HPDE6-E6E7 (cell line): Measurements from ENCODE around the gene RPS6KA4.
"Not testable (repeated sequence)": the region's sequence is repeated elsewhere in the genome, so short reads cannot be mapped to it uniquely, and the experiment has no call there.

ENCODE experiments used
- DNase-seq: peaks from one replicate; pipeline ENCODE4 v3.0.0; 2011; ENCODE audit warnings: missing footprints; ENCODE audit errors: extremely low spot score

The RPS6KA4 gene

DNA sequence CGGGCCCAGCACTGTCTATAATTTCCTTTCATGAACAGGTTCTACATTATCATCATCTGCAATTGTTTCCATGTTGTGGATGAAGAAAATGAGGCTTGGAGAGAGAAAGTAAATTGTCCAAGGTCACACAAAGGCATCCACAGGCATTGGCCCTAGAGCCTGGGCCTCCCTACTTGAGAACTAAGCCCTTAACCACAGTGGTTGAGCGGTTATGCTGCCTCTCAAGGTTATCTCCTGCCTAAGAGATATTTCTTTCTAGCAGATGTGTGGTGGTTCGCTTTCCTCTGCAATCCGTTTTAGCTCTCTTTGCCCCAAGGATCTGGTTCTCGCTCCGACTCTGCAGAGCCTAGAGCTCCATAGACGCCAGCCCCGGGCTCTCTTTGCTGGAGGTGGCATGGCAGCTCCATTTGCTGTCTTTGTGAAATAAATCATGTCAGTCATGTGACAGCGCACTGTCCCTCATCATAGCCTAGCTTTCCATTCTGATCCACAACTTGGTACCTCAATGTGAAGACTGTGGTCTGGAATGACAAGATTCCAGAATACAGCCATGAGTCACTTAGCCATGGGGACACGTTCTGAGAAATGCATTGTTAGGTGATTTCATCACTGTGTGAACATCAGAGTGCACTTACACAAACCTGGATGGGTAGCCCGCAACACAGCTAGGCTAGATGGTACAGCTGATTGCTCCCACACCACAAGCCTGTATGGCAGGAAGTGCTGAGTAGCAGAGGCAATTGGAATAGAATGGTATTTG, 27.2 kb downstream of the RPS6KA4 start:
- no peak for DNase-seq

DNA sequence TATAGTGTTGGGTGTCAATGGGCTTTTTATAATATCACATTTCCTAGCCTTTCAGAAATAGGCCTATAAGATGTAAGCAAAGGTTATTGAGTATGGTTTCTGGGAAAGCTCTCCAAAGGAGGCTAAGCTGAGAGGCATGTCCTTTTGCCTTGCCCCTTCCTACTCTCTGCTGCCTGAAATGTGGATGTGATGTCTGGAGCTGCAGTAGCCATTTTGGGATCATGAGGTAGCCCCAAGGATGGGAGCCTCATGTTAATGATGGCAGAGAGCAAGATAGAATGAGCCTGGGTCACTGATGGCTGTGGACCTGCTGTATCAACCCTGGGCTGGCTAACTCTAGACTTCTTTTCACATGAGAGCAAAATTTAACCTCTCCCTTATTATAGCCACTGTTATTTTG, 29.0 kb downstream of the RPS6KA4 start:
- DNase-seq, result no peak

DNA sequence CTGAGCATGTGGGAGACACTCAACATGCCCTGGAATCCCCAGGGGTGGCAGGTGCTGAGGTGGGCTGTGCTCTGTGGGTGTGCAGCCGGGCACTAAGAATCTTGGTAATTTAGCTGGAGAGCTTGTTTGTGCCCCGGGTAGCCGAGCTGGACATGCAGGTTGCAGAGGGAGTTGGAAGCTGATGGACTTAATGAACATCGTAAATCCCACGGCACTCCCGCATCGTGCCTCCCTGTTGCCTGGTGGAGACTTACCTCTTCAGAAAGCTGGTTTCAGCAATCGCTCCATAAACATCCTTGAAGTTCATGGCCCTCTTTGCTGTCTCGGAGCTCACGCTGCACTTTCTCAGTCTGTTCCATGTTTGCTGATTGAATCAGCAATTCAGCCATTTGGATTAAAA, 29.9 kb downstream of the RPS6KA4 start:
- DNase-seq, result no peak

DNA sequence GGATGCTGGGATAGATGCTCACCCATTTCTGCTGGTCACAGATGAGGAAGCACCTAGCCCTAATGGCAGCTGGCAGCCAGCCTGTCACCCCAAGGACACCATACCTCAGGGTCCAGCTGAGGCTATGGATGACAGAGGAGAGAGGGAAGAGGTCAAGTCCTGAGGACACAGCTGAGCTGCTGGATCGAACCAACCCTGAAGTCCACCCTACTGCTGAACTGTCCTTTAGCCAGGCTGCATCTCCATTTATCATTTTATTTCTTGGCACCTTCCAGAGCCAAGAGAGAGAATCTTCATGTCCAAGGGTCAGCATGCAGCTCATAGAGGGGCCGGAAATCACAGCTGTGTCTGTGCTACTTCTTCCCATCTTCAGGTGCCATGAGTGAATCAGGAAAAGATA, 30.9 kb downstream of the RPS6KA4 start:
- DNase-seq, result no peak

DNA sequence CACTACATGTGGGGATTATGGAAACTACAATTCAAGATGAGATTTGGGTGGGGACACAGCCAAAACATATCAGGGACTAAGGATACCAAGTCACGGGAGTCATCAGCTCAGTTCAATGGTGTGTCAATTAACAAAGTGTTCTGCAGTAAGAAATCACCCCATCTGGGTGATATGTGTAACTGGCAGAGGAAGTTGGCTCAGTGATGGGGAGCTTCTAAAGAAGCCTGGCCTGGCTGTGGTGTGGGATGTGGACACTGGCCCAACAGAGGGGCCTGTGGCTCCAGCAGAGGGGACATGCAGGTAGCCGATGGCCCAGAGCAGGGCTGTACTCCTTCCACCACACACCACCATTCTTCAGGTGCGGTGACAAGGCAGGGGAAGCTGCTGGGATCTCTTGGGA, 31.6 kb downstream of the RPS6KA4 start:
- no peak for DNase-seq

DNA sequence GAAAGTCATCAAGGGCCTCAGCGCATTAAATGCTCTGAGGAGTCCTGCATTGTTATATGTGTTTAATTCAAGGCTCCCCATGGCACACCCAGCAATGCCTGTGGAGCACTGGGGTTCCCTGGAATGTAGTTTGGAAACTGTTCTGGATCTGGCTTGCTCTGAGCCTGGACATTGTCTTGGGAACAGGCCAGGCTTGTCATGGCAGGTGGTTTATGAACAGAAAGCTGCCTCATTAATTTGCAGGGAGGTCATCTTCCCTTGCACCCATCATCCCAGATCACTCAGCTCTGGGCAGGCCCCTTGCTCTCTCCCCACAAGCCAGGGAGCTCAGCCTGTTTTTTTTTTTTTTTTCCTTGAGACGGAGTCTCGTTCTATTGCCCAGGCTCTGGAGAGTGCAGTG, 32.9 kb downstream of the RPS6KA4 start:
- no peak for DNase-seq

DNA sequence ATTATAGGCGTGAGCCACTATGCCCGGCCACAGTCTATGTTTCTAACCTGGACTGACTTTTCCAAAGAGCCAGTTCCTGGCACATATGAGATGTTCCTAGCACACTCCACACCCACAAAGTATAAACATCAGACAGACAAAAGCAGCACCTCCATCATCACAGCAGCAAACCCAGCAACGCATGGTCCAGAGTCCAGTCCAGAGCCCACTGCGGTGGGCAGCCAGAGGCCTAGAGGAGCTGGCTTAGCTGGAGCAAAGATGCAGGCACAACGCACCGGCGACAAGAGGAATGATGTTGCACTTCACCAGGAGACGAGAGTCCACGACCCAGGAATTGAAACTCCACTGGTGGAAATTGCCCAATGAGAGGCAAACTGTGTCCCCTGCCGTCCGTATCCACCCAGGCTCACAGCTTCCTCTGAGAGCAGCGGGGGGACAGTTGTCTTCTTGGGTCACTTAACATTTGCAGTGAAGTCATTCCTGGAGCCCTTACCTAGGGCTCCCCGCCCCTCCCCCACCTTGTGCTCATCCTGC, 36.6 kb downstream of the RPS6KA4 start:
- no peak for DNase-seq

DNA sequence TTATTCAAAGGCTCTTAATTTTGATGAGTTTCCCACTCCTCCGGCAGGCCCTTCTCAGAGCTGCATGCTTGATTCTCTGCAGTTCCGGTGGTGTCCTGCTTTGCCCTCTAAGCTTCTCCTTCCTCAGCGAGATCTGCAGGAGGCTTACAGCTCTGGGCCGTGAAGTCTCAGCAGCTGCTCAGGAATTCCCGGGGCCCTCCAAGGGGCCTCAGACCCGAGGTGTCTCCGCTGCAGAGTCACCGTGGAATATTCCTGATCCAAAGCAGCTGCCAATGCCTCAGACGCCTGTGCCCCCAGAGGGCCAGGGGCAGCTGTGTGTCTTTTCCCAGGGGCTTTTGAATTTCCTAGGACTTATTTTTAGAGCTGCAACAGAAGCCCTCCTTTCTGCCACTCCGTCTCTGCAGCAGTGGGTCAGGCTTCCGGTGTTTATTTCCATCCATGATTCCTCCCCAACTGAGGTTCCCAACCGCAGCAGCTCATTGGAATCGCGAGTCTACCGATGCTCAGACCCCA, 37.2 kb downstream of the RPS6KA4 start:
- DNase-seq, result no peak

DNA sequence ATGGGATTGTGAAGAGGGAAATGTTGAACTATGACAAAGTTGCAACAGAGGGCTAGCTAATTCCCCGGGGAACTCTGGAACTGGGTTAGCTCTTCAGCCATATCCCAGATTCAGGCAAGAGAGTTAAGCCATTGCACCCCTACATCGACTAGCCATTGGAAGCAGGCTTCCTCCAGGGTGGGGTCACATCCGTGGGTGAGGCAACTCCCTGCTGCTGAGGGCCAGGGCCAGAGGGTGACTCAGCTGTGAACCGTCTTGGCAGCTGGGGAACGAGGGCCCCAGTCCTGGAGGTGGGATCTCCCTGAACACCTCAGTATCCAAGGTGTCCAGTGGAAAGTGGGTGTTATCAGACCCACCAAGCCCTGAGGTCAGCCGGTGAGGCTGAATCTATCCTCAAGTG, 41.1 kb downstream of the RPS6KA4 start:
- DNase-seq, result peak; percentile 49

DNA sequence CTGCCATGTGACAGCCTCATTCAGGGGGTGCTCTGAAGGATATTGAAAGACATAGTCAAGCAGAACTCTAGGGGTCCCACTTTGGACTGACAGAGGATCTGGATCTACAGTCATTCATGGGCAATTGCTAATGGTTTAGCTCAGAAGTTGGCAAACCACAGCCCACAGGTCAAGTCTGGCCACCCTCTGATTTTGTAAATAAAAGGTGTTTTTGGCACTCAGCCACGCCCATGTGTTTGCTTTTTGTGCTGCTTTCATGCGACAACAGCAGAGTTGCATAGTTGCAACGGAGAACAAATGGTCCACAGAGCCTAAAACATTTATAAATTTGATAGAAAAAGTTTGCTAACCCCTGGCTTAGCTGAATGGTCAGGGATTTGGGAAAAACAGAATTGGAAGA, 41.7 kb downstream of the RPS6KA4 start:
- no peak for DNase-seq

DNA sequence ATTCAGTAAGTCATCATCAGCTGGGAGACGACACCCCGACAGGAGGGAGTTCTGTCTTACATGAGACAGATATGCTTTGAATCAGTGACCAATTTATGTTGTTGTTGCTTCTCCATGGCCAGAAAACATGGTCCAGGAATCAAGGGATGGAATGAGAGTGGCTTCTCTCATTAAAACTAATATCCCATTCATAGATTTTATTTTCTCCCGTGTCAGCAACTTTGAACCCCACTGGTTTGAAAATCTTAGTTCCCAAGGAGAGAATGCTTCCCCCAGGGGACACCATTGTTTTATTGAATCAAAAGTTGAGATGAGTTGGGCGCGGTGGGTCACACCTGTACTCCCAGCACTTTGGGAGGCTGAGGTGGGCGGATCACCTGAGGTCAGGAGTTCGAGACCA, 42.8 kb downstream of the RPS6KA4 start:
- DNase-seq, result no peak

DNA sequence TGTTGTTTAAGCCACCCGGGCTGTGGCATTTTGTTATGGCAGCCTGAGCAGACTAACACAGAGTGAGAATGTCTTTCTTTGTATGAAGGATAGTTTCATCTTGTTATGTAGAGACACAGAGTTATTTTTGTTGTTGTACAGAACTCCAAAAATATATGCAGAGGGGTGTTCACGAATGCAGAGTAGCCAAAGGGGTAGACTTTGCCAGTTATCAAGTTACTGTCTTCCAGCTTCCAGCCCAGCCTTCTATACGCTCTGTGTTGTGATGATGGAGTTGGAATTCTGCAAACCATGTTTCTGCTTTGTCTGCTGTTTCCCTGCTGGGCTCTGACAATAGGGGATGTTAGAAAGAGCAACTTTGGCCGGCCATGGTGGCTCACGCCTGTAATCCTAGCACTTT, 44.1 kb downstream of the RPS6KA4 start:
- no peak for DNase-seq

DNA sequence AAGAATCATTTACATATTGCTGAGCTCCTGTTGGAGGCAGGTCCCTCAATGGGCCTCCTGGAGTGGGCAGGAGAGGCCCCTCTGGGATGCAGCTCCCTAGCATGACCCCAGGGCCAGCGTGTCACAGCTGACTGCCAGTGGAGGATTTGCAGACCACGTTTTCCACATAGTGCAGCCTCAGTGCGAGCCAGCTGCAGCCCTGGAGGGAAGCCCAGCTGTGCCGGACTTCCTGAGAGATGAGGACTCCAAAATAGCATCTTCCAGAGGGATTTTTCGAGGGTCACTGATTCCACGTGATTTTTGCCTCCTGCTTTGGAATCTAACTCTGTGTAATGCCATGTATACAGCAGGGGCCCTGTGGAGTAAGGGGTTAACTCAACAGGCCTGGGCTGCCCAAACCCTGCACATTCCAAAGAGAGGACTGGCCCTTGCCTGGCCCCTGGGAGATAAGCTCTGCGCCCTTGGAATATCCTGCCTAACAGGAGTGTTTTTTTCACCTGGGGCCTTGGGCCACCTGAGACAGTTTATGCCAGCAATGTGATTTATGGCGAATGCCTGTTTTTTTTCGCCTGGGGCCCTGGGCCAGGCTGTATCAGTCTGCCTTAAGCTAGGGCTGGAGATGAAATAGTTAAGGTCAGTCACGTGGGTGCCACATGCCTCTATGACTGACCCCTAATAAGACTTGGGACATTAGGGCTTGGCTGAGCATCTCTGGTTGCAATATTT, 47.4 kb downstream of the RPS6KA4 start:
- DNase-seq, result no peak

DNA sequence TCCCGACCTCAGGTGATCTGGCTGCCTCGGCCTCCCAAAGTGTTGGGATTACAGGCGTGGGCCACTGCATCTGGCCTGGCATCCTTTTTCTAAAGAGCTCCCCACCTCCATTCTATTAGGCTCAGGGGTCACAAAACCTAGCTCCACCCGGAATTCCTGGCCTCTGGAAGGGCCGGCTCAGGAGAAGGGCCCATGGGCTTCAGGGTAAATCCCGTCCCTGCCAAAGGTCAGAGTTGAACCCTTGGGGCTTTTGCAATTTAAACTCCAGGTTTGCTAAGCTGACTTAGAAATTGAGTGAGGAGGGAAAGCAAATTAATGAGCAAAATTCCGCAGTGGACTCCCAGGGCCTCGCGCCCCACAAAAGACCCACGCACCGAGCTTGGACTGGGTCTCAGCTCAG, 48.3 kb downstream of the RPS6KA4 start:
- DNase-seq, result no peak

DNA sequence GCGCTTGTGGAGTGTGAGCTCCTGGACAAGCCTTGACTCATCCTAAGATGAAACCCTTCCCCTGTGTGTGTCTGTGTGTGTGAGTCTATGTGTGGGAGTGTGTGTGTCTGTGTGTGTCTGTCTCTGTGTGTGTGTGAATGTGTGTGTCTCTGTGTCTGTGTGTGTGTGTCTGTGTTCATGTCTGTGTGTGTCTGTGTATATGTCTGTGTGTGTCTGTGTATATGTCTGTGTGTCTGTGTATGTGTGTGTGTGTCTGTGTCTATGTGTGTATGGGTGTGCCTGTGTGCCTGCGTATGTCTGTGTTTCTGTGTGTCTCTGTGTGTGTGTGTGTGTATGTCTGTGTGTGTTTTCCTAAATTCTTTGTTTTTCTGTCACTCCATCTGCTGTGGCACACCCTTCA, 48.7 kb downstream of the RPS6KA4 start:
- no peak for DNase-seq

DNA sequence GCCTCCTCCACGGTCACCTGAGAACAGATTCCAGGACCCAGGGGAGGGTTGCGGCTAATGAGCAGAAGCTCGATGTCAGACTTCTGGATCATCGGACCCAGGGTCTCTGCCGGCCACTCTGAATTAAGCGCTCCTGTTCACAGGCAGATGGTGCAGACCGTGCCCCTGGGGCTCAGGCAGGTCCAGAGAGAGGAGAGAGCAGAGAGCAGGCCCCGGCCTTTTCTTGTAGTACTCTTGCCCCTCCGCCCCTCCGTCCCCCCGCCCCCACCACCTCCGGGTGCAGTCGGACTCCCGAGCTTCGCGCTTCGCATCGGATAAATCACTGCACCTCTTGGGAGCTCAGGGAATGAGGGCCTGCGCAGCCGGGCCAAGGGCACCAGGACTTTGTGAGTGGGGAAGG, 50.3 kb downstream of the RPS6KA4 start:
- no peak for DNase-seq

DNA sequence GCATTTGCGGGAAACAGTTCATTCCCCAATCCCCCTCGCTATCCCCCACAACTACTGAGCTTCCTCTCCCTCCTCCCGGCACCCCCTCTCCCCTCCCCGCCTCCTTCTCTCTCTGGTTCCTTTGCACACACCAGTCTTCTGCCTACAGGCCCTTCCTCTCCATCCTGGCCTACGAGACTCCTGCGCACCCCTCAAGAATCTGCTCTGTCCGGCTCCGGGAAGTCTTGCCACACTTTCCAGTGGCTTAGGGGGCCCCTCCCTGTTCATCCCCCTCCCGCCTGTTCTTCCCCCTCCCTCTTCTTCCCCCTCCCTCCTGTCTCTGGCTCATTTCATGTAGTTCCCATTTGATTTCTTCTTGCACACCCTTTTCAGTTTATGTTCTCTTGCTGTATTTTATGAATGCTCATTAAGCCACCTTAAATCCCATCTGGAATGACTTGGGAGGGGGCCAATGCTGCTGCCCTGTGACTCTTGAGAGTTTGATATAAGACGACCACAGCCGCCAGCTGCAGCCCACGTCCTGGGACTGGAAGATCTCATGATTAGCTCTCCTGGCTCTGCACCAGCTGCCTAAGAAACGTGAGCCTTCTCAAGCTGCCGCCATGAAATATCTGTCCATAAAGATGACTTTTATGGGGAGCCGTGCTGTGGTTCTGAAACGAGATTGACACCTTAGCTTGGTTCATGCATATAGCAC, 50.9 kb downstream of the RPS6KA4 start:
- no peak for DNase-seq

DNA sequence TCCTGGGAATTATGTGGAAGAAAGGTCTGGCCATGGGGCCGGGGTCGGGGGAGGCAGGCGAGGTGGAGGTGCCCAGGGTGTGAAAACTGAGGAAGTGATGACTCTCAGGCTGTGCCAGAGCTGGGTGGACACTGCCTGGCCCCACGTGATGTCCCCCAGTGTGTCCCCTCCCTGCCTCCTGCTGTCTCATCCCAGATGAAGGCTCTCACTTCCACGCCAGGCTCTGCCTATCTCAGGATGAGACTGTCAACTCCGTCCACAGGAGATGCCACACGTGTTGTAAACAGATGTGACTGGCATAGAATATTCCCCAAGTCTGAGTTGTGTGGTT, 51.4 kb downstream of the RPS6KA4 start:
- no peak for DNase-seq

DNA sequence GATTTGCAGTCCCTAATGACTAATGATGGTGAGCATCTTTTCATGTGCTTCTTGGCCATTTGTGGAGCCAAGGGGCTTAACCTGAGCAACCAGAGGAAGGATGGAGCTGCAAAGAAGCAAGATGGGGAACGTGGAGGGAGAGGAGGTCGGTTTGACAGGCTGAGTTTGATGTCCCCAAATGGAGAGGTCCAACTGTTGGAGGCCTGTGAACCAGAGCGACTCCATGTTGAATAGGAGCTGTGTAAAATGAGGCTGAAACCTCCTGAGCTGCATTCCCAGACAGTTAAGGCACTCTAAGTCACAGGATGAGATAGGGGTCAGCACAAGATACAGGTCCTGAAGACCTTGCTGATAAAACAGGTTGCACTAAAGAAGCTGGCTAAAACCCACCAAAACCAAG, 54.5 kb downstream of the RPS6KA4 start:
- no peak for DNase-seq

DNA sequence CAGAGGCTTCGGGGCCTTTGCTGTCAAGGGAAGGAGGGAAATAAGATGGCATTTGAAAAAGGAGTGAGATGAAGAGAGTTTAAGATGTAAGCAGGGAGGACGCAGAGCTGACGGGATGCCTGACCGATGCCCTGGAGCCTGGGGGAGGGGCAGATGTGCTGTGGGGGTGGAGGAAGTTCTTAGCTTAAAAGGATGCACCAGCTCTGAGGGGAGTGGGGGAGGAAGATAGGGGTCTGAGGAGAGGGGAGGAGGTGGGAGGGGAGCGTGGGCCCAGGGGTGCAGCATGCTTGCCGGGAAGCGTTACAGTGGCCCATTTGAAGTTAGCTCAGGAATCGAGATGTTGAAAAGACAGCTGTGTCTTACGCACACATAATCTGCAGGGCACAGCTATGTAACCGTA, 56.3 kb downstream of the RPS6KA4 start:
- no peak for DNase-seq

DNA sequence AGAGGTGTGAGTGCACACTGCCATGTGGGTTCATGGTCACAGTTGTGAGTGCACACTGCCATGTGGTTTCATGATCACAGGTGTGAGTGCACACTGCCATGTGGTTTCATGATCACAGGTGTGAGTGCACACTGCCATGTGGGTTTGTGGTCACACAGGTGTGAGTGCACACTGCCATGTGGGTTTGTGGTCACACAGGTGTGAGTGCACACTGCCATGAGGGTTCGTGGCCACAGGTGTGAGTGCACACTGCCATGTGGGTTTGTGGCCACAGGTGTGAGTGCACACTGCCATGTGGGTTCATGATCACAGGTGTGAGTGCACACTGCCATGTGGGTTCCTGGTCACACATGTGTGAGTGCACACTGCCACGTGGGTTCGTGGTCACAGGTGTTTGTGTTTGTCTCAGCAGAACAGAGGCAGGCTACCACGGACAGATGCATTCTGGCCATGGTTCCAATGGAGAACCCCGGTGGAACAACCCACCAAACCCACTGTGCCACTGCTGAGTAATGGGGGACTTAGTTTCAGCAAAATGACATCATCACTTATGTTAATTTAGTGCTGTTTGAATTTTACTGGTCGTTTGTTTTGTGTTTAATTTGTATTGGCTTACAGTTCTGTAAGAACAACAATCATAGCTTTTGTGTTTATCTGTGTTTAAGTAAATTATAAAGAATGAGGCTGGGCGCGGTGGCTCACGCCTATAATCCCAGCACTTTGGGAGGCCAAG, 57.2 kb downstream of the RPS6KA4 start:
- DNase-seq, result no peak

DNA sequence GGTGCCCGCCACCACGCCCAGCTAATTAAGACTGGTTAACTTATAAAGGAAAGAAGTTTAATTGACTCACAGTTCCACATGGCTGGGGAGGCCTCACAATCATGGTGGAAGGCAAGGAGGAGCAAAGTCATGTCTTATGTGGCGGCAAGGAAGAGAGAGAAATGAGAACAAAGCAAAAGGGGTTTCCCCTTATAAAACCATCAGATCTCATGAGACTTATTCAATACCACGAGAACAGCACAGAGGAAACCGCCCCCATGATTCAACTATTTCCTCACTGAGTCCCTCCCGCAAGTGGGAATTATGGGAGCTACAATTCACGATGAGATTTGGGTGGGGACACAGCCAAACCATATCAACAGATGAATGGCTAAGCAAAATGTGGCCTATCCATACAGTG, 59.3 kb downstream of the RPS6KA4 start:
- DNase-seq, result not testable (repeated sequence)
